Fibroblast of lung (primary cell): Measurements from ENCODE around the gene DUSP8.

Source experiments
- CTCF ChIP-seq, 2 donors: IDR thresholded peaks in 1 of 2; conservative IDR thresholded peaks in 1 of 2; 1 replicate in 1 of 2; 2 replicates in 1 of 2; pipeline ENCODE4 v1.5.1; 2011 to 2012; ENCODE audit warnings: low read length in 2 of 2, control low read depth in 1 of 2, inconsistent platforms in 1 of 2, low read depth in 1 of 2, mild to moderate bottlenecking in 1 of 2
- EZH2 ChIP-seq: IDR thresholded peaks from 2 replicates; pipeline ENCODE4 v1.5.1; 2012; ENCODE audit warnings: low read length, control low read depth, mild to moderate bottlenecking; ENCODE audit errors: missing control alignments

DNA sequence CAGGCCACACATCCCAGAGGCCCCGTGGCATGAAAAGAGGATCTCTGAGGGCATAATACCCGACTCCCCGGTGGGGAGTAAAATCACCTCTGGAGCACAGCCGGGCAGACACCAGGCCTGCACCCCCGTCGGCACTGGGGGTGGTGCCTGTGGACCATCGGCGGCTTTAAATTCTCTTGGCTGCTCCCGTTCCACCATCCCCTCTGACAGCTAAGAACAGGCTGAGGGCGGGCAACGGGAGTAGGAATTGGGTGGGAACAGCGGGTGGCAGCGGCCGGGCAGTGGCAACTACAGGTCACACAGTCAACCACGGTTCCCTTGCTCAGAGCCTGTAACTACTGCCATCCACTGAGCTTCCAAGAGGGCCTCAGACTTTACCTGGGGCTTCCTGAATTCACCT, 45.3 kb downstream of the DUSP8 start:
- TF ChIP-seq CTCF (conservative IDR thresholded peaks at IDR 0.05 in 1 of 2, IDR thresholded peaks at IDR 0.05 in 1 of 2; ENCODE audit: low read depth in 1 of 2, low read length in 2 of 2) (no peak), EZH2 (no peak)
